ENCODE results near the gene ADCY5. TPM values are rescaled to one million over a fixed set of nuclear protein-coding genes. Genes with fewer than 3 reads are reported as not detected.

Gene ADCY5
- total RNA-seq, 1 experiment from 2014 or later = 1.4 TPM

DNA sequence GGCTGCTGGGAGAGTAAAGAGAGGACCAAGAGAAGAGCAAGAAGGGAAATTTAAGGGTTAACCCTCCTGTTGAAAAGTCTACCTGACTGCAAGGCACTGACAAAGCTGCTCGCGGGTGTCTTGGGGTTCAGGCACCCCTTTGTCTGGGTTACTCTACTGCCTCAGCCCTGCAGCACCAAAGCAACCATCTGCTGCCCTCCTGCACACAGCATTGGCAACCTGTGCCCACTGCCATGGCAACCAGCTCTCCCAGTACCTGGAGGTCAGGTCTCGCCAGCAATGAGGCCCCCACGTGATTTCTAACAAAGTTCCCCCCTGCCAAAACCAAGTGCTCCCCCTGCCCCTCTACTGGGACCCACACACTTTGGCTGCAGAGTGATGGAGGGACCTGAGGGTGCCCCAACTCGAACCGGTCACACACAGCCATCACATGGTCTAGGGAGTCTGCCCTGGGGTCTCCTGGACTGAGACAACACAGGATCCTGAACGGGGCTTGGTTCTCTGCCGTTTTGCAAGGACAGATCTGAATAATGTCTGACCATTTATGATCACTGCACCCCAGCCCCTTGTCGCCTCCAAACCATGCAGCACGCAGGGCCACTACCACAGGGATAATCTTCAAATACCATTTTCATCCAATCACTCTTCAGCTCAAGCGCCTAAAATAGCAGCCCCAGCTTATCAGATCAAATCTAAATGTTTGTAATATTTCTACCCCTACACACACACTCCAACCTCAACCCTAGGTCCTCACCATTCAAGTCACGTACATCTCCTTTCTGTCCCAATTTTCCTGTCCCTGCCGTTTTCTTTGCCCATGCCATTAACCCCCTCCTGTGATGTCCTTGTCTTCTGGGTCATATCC is 50.7 kb downstream of the ADCY5 start:
- intact Hi-C loops (cut with micrococcal nuclease; ENCODE audit: unreplicated experiment) (no loop called here), in situ Hi-C loops (cut with HindIII; ENCODE audit: low pct_unique_long_range_greater_than_20kb, low sequenced_read_pairs) (no loop called here)

DNA sequence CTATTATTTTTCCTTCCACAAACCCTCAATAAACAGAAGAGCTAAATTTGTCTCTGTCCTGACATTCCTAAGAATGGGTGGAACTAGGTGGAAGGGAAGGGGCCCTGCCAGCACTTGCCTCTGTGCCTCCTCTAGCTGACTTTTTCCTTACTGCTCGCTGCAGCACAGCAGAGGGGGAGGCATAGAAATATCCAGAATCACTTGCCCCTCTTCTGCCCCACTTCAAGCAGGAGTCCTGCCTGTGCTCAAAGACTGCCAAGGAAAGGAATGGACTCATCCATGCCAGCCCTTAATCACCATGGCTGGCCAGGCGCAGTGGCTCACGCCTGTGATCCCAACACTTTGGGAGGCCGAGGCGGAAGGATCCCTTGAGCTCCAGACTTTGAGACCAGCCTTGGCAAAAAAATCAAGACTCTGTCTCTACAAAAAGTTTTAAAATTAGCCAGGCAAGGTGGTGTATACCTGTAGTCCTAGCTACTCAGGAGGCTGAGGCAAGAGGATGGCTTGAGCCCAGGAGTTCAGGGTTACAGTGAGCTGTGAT is 51.8 kb downstream of the ADCY5 start:
- peaks cover 24% of the 10 kb centered on the region for H3K27me3 ChIP-seq (ENCODE audit: control insufficient read depth, insufficient read depth, low read length)
- no peaks in the 10 kb centered on the region for H3K9me3 ChIP-seq (ENCODE audit: control insufficient read depth, insufficient read depth, low read depth, low read length)
- BruUV-seq (replicated peaks) = no TSS peak
- H3K36me3 ChIP-seq (ENCODE audit: control insufficient read depth, insufficient read depth, low read length) = no peaks in the 10 kb centered on the region; the same call in 1 of the 2 replicates
- H3K27ac ChIP-seq (ENCODE audit: low read length) = no peak overlapping the region
- in situ Hi-C loops (cut with HindIII; ENCODE audit: low pct_unique_long_range_greater_than_20kb, low sequenced_read_pairs) (no loop called here), intact Hi-C loops (cut with micrococcal nuclease; ENCODE audit: unreplicated experiment) (no loop called here)
- ChIA-PET CTCF (no interaction called here), POLR2A (no interaction called here)
- H3K4me1 ChIP-seq (ENCODE audit: control insufficient read depth, insufficient read depth, low read length) = no peaks in the 10 kb centered on the region
- no peak for DNase-seq (ENCODE audit: low read depth, low spot score)
- peak; percentile 39; the same call in 1 of the 2 replicates for ATAC-seq
- TF ChIP-seq POLR2AphosphoS5 (IDR thresholded peaks at IDR 0.05; ENCODE audit: low read depth, low read length) = no peak
- no peak for TF ChIP-seq TCF7L2 (IDR thresholded peaks at IDR 0.05; ENCODE audit: low read depth, low read length)
- TF ChIP-seq SIN3A (IDR thresholded peaks at IDR 0.05; ENCODE audit: borderline replicate concordance, insufficient read depth, low read depth, low read length) = no peak
- TF ChIP-seq, protein P1, sequence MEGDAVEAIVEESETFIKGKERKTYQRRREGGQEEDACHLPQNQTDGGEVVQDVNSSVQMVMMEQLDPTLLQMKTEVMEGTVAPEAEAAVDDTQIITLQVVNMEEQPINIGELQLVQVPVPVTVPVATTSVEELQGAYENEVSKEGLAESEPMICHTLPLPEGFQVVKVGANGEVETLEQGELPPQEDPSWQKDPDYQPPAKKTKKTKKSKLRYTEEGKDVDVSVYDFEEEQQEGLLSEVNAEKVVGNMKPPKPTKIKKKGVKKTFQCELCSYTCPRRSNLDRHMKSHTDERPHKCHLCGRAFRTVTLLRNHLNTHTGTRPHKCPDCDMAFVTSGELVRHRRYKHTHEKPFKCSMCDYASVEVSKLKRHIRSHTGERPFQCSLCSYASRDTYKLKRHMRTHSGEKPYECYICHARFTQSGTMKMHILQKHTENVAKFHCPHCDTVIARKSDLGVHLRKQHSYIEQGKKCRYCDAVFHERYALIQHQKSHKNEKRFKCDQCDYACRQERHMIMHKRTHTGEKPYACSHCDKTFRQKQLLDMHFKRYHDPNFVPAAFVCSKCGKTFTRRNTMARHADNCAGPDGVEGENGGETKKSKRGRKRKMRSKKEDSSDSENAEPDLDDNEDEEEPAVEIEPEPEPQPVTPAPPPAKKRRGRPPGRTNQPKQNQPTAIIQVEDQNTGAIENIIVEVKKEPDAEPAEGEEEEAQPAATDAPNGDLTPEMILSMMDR (IDR thresholded peaks at IDR 0.05) = no peak
- TF ChIP-seq, protein P2, sequence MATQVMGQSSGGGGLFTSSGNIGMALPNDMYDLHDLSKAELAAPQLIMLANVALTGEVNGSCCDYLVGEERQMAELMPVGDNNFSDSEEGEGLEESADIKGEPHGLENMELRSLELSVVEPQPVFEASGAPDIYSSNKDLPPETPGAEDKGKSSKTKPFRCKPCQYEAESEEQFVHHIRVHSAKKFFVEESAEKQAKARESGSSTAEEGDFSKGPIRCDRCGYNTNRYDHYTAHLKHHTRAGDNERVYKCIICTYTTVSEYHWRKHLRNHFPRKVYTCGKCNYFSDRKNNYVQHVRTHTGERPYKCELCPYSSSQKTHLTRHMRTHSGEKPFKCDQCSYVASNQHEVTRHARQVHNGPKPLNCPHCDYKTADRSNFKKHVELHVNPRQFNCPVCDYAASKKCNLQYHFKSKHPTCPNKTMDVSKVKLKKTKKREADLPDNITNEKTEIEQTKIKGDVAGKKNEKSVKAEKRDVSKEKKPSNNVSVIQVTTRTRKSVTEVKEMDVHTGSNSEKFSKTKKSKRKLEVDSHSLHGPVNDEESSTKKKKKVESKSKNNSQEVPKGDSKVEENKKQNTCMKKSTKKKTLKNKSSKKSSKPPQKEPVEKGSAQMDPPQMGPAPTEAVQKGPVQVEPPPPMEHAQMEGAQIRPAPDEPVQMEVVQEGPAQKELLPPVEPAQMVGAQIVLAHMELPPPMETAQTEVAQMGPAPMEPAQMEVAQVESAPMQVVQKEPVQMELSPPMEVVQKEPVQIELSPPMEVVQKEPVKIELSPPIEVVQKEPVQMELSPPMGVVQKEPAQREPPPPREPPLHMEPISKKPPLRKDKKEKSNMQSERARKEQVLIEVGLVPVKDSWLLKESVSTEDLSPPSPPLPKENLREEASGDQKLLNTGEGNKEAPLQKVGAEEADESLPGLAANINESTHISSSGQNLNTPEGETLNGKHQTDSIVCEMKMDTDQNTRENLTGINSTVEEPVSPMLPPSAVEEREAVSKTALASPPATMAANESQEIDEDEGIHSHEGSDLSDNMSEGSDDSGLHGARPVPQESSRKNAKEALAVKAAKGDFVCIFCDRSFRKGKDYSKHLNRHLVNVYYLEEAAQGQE (IDR thresholded peaks at IDR 0.05; ENCODE audit: insufficient read depth in 1 of 2, low read depth in 2 of 2, low read length in 1 of 2) = no peak
- H3K4me3 ChIP-seq (ENCODE audit: low read depth in 2 of 2, low read length in 2 of 2) = no peak overlapping the region

More for the DNA sequence above, 50.7 kb downstream of the ADCY5 start:
- Histone ChIP-seq H3K27ac (ENCODE audit: low read length) (no peak overlapping the region), H3K4me3 (ENCODE audit: low read depth in 2 of 2, low read length in 2 of 2) (no peak overlapping the region), H3K9me3 (ENCODE audit: control insufficient read depth, insufficient read depth, low read depth, low read length) (no peaks in the 10 kb centered on the region), H3K36me3 (ENCODE audit: control insufficient read depth, insufficient read depth, low read length) (no peaks in the 10 kb centered on the region; the same call in 1 of the 2 replicates), H3K4me1 (ENCODE audit: control insufficient read depth, insufficient read depth, low read length) (no peaks in the 10 kb centered on the region), H3K27me3 (ENCODE audit: control insufficient read depth, insufficient read depth, low read length) (peaks cover 24% of the 10 kb centered on the region)
- TF ChIP-seq, protein P1 (IDR thresholded peaks at IDR 0.05) = no peak
- TF ChIP-seq SIN3A (IDR thresholded peaks at IDR 0.05; ENCODE audit: borderline replicate concordance, insufficient read depth, low read depth, low read length) (no peak), TCF7L2 (IDR thresholded peaks at IDR 0.05; ENCODE audit: low read depth, low read length) (no peak), POLR2AphosphoS5 (IDR thresholded peaks at IDR 0.05; ENCODE audit: low read depth, low read length) (no peak)
- TF ChIP-seq, protein P2 (IDR thresholded peaks at IDR 0.05; ENCODE audit: insufficient read depth in 1 of 2, low read depth in 2 of 2, low read length in 1 of 2) = no peak
- CTCF ChIA-PET = no interaction called here
- BruUV-seq (replicated peaks) = no TSS peak
- DNase-seq (ENCODE audit: low read depth, low spot score) (no peak), ATAC-seq (no peak)
- POLR2A ChIA-PET = interaction anchor here (1.1 kb wide), 1 partner anchor 24 kb away, joined by 3 read pairs; no protein-coding TSS in a partner anchor

Data from Panc1 (cell line).